OCI-LY3 (cell line): Measurements from ENCODE around the gene NEK2.
"Not testable (repeated sequence)": the region's sequence is repeated elsewhere in the genome, so short reads cannot be mapped to it uniquely, and the experiment has no call there.

Experiments used
- H2AFZ ChIP-seq: fragments of 200-600, 300-600 bp; shearing (Covaris generic); 2 replicates; pipeline ENCODE4 v1.6.0; 2014; ENCODE audit warnings: antibody characterized with exemption, low read depth, low read length
- H3K27ac ChIP-seq: fragments of 200-600, 300-600 bp; sonication (generic); 2 replicates; pipeline ENCODE4 v1.5.1; 2014; ENCODE audit warnings: mild to moderate bottlenecking, low read length, moderate library complexity, mixed read lengths
- H3K27me3 ChIP-seq: fragments of 200-600, 300-600 bp; sonication (generic); 2 replicates; pipeline ENCODE4 v1.6.1; 2014; ENCODE audit warnings: low read depth, low read length, mixed read lengths
- H3K36me3 ChIP-seq: fragments of 200-600, 300-600 bp; sonication (generic); replicated peaks from 2 replicates; pipeline ENCODE3; 2014; ENCODE audit warnings: low read depth, low read length, mixed read lengths
- H3K4me1 ChIP-seq: fragments of 300-600, 200-600 bp; sonication (generic); 2 replicates; pipeline ENCODE4 v1.6.1; 2014; ENCODE audit warnings: low read length, mixed read lengths
- H3K4me2 ChIP-seq: fragments of 200-600, 300-600 bp; sonication (generic); 2 replicates; pipeline ENCODE4 v1.6.1; 2014; ENCODE audit warnings: low read length, mixed read lengths
- H3K4me3 ChIP-seq: fragments of 300-600, 200-600 bp; sonication (generic); 2 replicates; pipeline ENCODE4 v1.5.1; 2014; ENCODE audit warnings: antibody characterized with exemption, mild to moderate bottlenecking, low read length, moderate library complexity
- H3K79me2 ChIP-seq: fragments of 300-600, 200-600 bp; shearing (Covaris generic); 2 replicates; pipeline ENCODE4 v1.6.1; 2014; ENCODE audit warnings: mild to moderate bottlenecking, low read length, mixed read lengths
- H3K9ac ChIP-seq: fragments of 300-600, 200-600 bp; shearing (Covaris generic); 2 replicates; pipeline ENCODE4 v1.6.0; 2014; ENCODE audit warnings: mild to moderate bottlenecking, low read length, moderate library complexity
- H3K9me3 ChIP-seq: fragments of 200-600, 300-600 bp; shearing (Covaris generic); 2 replicates; pipeline ENCODE4 v1.6.1; 2014; ENCODE audit warnings: low read length, mixed read lengths; ENCODE audit not compliant: insufficient read depth
- H4K20me1 ChIP-seq: fragments of 200-600, 300-600 bp; sonication (generic); 2 replicates; pipeline ENCODE4 v1.6.1; 2016; ENCODE audit warnings: low read length, mixed read lengths; ENCODE audit not compliant: insufficient read depth
- CTCF ChIP-seq: fragments of 200-600, 300-600 bp; sonication (generic); IDR thresholded peaks from 2 replicates; pipeline ENCODE4 v1.5.1; 2014; ENCODE audit warnings: antibody characterized with exemption, low read length, low read depth
- EZH2phosphoT487 ChIP-seq: fragments of 200-600 bp; shearing (Covaris generic); IDR thresholded peaks from 2 replicates; pipeline ENCODE4 v1.6.1; 2018; ENCODE audit warnings: antibody characterized with exemption, mixed run types, low read depth

The NEK2 gene

DNA sequence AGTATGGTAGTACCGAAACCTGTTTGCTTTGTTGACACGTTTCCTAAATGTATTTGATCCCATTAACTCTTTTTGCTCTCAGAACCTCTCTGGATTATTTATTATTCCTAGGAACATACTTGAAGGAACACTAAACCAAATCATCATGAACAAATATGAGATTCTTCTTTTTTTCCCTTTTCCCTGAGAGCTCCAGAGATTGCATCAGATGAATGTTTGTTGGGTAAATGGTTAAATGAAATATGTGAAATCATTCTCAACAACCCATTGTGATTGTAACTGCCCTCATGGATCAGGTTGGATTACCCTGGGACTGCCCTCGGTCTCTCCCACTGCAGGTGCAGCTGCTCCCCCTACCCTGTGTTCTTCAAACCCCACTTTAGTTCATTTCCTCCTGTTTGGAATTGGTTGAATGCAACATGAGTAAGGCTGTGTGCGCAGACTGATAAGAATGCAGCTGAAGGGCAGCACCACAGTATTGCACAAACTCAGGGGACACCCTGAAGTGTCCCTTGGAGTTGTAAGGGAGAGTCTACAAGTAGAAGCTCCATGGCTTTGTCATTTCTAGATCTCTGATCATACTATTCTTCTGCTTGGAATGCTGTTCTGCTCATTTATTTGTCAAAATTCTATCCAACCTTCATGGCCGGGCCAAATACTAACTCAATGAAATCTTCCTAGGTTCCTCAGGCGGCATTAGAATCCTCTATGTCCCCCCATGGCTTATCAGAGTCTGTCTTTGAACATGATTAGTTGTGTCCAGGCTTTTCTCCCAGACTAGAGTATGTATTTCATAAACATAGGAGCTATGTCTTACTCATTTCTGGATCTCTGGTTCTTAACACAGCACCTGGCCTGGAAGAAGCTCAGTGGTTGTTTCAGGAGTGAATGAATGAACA, 47.1 kb upstream of the NEK2 start:
- peaks cover 4% of the 10 kb centered on the region; the same call in 1 of the 2 replicates for H3K4me1 ChIP-seq
- no peak overlapping the region for H3K4me2 ChIP-seq
- H3K4me3 ChIP-seq, result no peak overlapping the region
- H4K20me1 ChIP-seq, result no peaks in the 10 kb centered on the region
- H2AFZ ChIP-seq, result no peak overlapping the region
- TF ChIP-seq EZH2phosphoT487 (no peak), CTCF (no peak)
- H3K79me2 ChIP-seq, result no peaks in the 10 kb centered on the region
- 0 out of 2 replicates have a peak, but pooled peaks cover 5% of the 10 kb centered on the region for H3K9me3 ChIP-seq
- H3K27me3 ChIP-seq, result no peaks in the 10 kb centered on the region
- H3K27ac ChIP-seq, result no peak overlapping the region
- H3K36me3 ChIP-seq, result peaks cover 3% of the 10 kb centered on the region
- no peak overlapping the region for H3K9ac ChIP-seq

DNA sequence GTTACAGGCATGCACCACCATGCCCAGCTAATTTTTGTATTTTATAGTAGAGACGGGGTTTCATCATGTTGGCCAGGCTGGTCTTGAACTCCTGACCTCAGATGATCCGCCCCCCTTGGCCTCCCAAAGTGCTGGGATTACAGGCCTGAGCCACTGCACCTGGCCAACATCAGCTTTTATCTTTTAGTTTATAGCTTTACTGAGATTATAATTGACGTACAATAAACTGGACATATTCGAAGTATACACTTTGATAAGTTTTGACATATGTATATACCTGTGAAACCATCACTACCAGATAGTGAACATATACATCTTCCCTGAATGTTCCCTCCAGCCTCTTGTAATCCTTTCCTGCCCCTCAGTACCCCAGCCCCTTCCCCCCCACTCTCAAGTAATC, 41.1 kb upstream of the NEK2 start:
- not testable (repeated sequence) for H4K20me1 ChIP-seq, H3K4me3 ChIP-seq, H3K9ac ChIP-seq, H3K4me1 ChIP-seq, H2AFZ ChIP-seq, H3K27me3 ChIP-seq, H3K4me2 ChIP-seq, H3K27ac ChIP-seq, H3K79me2 ChIP-seq, H3K36me3 ChIP-seq
- 0 out of 2 replicates have a peak, but pooled peaks cover 10% of the 10 kb centered on the region for H3K9me3 ChIP-seq

DNA sequence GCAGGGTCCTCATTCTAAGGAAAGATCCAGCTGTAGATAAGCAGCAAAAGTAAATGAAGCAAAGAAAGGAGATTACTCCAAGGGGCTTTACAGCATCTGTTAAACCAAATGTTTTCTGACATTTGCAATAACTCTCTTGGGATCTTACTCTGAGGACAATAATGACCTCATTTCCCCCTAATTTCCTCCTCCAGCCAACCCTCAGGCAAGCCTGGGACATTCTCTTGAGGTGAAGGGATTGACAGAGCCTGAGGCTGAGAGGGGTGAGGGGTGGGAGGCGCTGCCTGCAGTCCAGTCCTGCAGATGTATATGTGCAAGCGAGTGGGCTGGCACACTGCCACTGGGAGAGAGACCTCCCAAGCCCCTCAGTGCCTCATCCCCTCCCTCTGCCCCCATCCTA, 40.5 kb upstream of the NEK2 start:
- Histone ChIP-seq H3K9me3 (0 out of 2 replicates have a peak, but pooled peaks cover 10% of the 10 kb centered on the region), H3K4me2 (no peak overlapping the region), H4K20me1 (no peaks in the 10 kb centered on the region), H3K36me3 (peaks cover 3% of the 10 kb centered on the region), H3K9ac (no peak overlapping the region), H3K4me1 (no peaks in the 10 kb centered on the region), H2AFZ (no peak overlapping the region), H3K27ac (no peak overlapping the region), H3K27me3 (no peaks in the 10 kb centered on the region), H3K79me2 (no peaks in the 10 kb centered on the region), H3K4me3 (no peak overlapping the region)
- TF ChIP-seq EZH2phosphoT487 (no peak), CTCF (no peak)

DNA sequence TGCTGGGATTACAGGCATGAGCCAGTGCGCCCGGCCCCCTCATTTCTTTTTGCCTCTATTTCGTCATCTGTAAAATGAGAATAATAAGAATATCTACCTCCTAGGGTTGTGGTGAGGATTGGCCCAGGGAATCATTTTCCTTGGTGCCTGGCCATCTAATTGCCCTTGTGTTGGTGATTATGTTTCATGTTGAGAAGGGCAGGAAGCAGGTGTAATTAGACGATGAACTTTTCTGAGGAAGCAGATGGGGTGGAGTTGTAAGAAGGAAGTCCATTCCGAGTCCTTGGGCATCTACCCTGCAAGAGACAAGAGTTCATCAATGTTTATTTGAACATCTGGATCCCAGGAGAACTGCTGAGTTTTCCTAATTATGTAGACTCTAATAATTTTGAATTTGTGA, 38.7 kb upstream of the NEK2 start:
- Histone ChIP-seq H3K9me3 (0 out of 2 replicates have a peak, but pooled peaks cover 5% of the 10 kb centered on the region), H4K20me1 (no peaks in the 10 kb centered on the region), H3K4me3 (no peak overlapping the region), H3K4me2 (no peak overlapping the region), H3K27me3 (no peaks in the 10 kb centered on the region), H3K9ac (no peak overlapping the region), H3K36me3 (no peaks in the 10 kb centered on the region), H3K27ac (no peak overlapping the region), H3K4me1 (no peaks in the 10 kb centered on the region), H3K79me2 (no peaks in the 10 kb centered on the region), H2AFZ (no peak overlapping the region)
- no peak for TF ChIP-seq EZH2phosphoT487
- TF ChIP-seq CTCF, result no peak
